ENCODE measurements around the gene ATP6V0A4. TPM values are rescaled to one million over a fixed set of nuclear protein-coding genes. Genes with fewer than 3 reads are reported as not detected.

The ATP6V0A4 gene
- total RNA-seq, 4 donors from 2014 or later, result not detected

DNA sequence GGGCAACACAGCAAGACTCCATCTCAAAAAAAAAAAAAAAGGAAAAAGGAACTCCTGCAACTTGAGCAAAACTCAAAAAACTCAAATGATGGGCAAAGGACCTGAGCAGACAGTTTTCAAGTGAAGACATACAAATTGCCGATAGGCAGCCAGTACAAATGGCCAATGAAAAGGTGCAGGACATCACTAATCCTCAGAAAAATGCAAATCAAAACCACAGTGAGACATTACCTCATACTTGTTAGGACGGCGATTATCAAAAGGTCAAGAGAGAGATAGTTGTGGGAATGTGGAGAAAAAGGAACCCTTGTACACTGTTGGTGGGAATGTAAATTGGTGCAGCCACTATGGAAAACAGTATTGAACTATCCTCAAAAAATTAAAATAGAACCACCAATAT is 113.7 kb downstream of the ATP6V0A4 start:
- TF ChIP-seq, protein P1, sequence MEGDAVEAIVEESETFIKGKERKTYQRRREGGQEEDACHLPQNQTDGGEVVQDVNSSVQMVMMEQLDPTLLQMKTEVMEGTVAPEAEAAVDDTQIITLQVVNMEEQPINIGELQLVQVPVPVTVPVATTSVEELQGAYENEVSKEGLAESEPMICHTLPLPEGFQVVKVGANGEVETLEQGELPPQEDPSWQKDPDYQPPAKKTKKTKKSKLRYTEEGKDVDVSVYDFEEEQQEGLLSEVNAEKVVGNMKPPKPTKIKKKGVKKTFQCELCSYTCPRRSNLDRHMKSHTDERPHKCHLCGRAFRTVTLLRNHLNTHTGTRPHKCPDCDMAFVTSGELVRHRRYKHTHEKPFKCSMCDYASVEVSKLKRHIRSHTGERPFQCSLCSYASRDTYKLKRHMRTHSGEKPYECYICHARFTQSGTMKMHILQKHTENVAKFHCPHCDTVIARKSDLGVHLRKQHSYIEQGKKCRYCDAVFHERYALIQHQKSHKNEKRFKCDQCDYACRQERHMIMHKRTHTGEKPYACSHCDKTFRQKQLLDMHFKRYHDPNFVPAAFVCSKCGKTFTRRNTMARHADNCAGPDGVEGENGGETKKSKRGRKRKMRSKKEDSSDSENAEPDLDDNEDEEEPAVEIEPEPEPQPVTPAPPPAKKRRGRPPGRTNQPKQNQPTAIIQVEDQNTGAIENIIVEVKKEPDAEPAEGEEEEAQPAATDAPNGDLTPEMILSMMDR (IDR thresholded peaks at IDR 0.05 in 4 of 5, conservative IDR thresholded peaks at IDR 0.05 in 1 of 5), result no peak
- TF ChIP-seq POLR2A (IDR thresholded peaks at IDR 0.05), result no peak
- intact Hi-C loops (cut with DNase I; ENCODE audit: low total_unique reads) (no loop called here), in situ Hi-C loops (cut with MboI; ENCODE audit: low sequenced_read_pairs in 4 of 4) (no loop called here)
- Histone ChIP-seq H3K36me3 (no peaks in the 10 kb centered on the region), H3K9me3 (no peaks in the 10 kb centered on the region), H3K4me1 (no peaks in the 10 kb centered on the region), H3K4me3 (no peak overlapping the region), H3K27me3 (no peaks in the 10 kb centered on the region), H3K27ac (no peak overlapping the region)
- ATAC-seq (no peak), DNase-seq (no peak)

DNA sequence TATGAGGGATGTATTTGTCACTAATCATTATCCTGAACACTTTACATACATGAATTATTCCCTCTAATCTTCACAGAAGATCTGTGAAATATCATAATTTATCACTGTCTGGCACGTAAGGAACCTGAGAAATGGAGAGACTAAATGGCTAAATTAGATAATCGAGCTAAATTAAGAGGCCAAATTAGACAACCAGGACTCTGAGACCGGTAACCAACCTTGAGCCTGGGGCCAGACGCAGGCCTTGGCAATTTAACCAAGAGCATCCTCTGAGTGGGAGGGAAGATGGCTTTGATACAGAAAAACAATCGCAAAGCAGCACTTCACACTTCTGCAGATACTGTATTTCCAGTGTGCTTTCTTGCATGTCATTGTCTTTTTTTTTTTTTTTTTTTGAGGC is 118.2 kb downstream of the ATP6V0A4 start:
- no peak for ATAC-seq
- H3K27ac ChIP-seq, result no peak overlapping the region
- no peaks in the 10 kb centered on the region for H3K9me3 ChIP-seq
- H3K4me1 ChIP-seq, result no peaks in the 10 kb centered on the region
- intact Hi-C loops (cut with DNase I; ENCODE audit: low total_unique reads), result no loop called here
- no peaks in the 10 kb centered on the region for H3K27me3 ChIP-seq
- no peak for TF ChIP-seq POLR2A (IDR thresholded peaks at IDR 0.05)
- TF ChIP-seq, protein P1 (IDR thresholded peaks at IDR 0.05 in 4 of 5, conservative IDR thresholded peaks at IDR 0.05 in 1 of 5), result no peak
- no peaks in the 10 kb centered on the region for H3K36me3 ChIP-seq
- no peak overlapping the region for H3K4me3 ChIP-seq
- in situ Hi-C loops (cut with MboI; ENCODE audit: low sequenced_read_pairs in 4 of 4), result no loop called here
- no peak for DNase-seq

DNA sequence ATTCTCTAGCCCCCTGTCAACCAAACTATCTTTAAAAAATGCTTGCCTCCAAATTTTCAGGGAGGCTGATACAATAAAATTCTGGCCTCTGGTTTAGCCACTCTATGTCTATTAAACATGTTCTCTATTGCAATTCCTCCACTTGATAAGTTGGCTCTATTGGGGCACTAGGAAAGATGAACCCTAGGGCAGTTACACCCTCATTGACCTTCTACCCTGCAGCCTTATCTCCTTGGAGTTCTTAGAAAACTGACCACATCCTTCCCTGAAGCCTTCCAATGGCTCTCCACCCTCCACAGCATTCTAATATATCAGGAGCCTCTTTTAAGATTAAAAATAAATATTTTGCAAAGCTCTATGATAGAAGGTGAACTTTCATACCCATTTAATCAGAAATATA is 127.4 kb downstream of the ATP6V0A4 start:
- no peak for ATAC-seq
- H3K9me3 ChIP-seq, result no peaks in the 10 kb centered on the region

DNA sequence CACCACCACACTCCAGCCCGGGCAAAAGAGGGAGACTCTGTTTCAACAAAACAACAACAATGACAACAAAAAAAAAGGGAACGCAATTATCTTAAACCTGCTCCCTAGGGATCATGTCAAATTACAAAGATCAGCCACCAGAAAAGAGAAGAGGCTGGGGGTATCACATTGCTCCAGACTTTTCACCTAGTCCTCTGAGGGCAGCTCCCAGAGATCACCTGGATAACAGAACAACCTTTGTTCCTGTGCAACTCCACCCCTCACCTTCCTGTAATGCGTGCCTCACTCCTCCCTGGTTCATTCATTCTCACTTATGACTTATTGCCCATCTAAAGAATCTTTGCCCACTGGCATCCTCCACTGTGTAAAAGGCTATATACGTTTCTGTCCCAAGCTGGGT is 128.6 kb downstream of the ATP6V0A4 start:
- in situ Hi-C loops (cut with MboI; ENCODE audit: low sequenced_read_pairs in 4 of 4), result no loop called here
- TF ChIP-seq, protein P1 (IDR thresholded peaks at IDR 0.05 in 4 of 5, conservative IDR thresholded peaks at IDR 0.05 in 1 of 5), result no peak
- no peak for TF ChIP-seq POLR2A (IDR thresholded peaks at IDR 0.05)

More for the DNA sequence above, 127.4 kb downstream of the ATP6V0A4 start:
- H3K27ac ChIP-seq, result no peak overlapping the region
- peaks cover 0 to 3% (median 3%) of the 10 kb centered on the region in 3 donors for H3K27me3 ChIP-seq
- H3K36me3 ChIP-seq, result no peaks in the 10 kb centered on the region
- no peak for DNase-seq
- H3K4me1 ChIP-seq, result no peaks in the 10 kb centered on the region
- intact Hi-C loops (cut with DNase I; ENCODE audit: low total_unique reads) (no loop called here), in situ Hi-C loops (cut with MboI; ENCODE audit: low sequenced_read_pairs in 4 of 4) (no loop called here)
- no peak for TF ChIP-seq POLR2A (IDR thresholded peaks at IDR 0.05)
- TF ChIP-seq, protein P1 (IDR thresholded peaks at IDR 0.05 in 4 of 5, conservative IDR thresholded peaks at IDR 0.05 in 1 of 5), result no peak
- no peak overlapping the region for H3K4me3 ChIP-seq

DNA sequence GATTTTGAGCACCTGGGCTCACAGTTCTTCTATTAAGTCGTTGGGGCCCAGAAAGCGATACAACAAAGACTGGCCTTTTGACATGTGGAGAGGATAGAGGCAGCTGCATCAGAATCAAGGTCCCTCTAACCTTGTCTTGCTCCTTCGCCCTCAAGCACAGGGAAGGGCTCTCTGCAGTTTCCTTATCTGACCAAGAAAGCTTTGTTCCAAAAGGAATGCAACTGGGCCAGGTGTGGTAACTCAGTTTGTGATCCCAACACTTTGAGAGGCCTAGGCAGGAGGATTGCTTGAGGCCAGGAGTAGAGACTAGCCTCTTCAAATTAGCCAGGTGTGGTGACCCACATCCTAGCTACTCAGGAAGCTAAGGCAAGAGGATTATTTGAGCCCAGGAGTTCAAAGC is 129.1 kb downstream of the ATP6V0A4 start:
- intact Hi-C loops (cut with DNase I; ENCODE audit: low total_unique reads) (no loop called here), in situ Hi-C loops (cut with MboI; ENCODE audit: low sequenced_read_pairs in 4 of 4) (no loop called here)
- DNase-seq, result no peak
- no peak overlapping the region for H3K4me3 ChIP-seq
- no peak overlapping the region for H3K27ac ChIP-seq
- no peaks in the 10 kb centered on the region for H3K36me3 ChIP-seq
- TF ChIP-seq, protein P1 (IDR thresholded peaks at IDR 0.05 in 4 of 5, conservative IDR thresholded peaks at IDR 0.05 in 1 of 5), result no peak
- TF ChIP-seq POLR2A (IDR thresholded peaks at IDR 0.05), result no peak
- no peak for ATAC-seq
- no peaks in the 10 kb centered on the region for H3K4me1 ChIP-seq
- peaks cover 0 to 9% (median 5%) of the 10 kb centered on the region in 3 donors for H3K27me3 ChIP-seq
- H3K9me3 ChIP-seq, result no peaks in the 10 kb centered on the region

More for the DNA sequence above, 128.6 kb downstream of the ATP6V0A4 start:
- Histone ChIP-seq H3K27ac (no peak overlapping the region), H3K4me3 (no peak overlapping the region), H3K9me3 (no peaks in the 10 kb centered on the region), H3K27me3 (peaks cover 0 to 5% (median 5%) of the 10 kb centered on the region in 3 donors), H3K4me1 (no peaks in the 10 kb centered on the region), H3K36me3 (no peaks in the 10 kb centered on the region)
- no peak for DNase-seq
- ATAC-seq, result no peak
- intact Hi-C loops (cut with DNase I; ENCODE audit: low total_unique reads), result no loop called here
